Measurements from ENCODE around the gene CFAP299.

GRCh38 chr4:80447493-80447892 is 112.0 kb downstream of the CFAP299 start:
- TF ChIP-seq YY1 (IDR thresholded peaks at IDR 0.05; ENCODE audit: low read depth) (no peak), CEBPB (IDR thresholded peaks at IDR 0.05) (no peak), MAX (IDR thresholded peaks at IDR 0.05) (no peak), TAF1 (IDR thresholded peaks at IDR 0.05; ENCODE audit: low read depth) (no peak), REST (IDR thresholded peaks at IDR 0.05; ENCODE audit: low read depth) (no peak), RAD21 (IDR thresholded peaks at IDR 0.05; ENCODE audit: low read depth) (no peak), USF1 (IDR thresholded peaks at IDR 0.05) (no peak), EP300 (IDR thresholded peaks at IDR 0.05; ENCODE audit: borderline replicate concordance) (no peak), TCF12 (IDR thresholded peaks at IDR 0.05; ENCODE audit: low read depth) (no peak), TEAD4 (IDR thresholded peaks at IDR 0.05) (no peak), FOXM1 (IDR thresholded peaks at IDR 0.05; ENCODE audit: borderline replicate concordance, low read depth) (no peak), EGR1 (IDR thresholded peaks at IDR 0.05) (no peak)

Data from Ishikawa (cell line).